HepG2 (cell line): ENCODE results near the gene TBC1D16. TPM values are rescaled to one million over a fixed set of nuclear protein-coding genes. Genes with fewer than 3 reads are reported as not detected.
A peak's percentile ranks its signal among the peaks of the same experiment; 100 is the strongest.

Experiments used
- ATAC-seq: fragments of 200-7000 bp; cut with Tn5 transposase; 3 replicates; pipeline ENCODE4 v1.9.1; 2020; ENCODE audit warnings: mild to moderate bottlenecking, moderate library complexity
- BruUV-seq: library from RNA; stranded (reverse); fragments of 400-500 nt; replicated peaks from 2 replicates; lab custom pipeline; 2021; lab: Mats Ljungman, UMichigan
- CTCF ChIA-PET: fragments of 300-600 bp; formaldehyde crosslinking; extraction: SDS; loops from one replicate; lab custom pipeline; 2021; ENCODE audit warnings: low total read pairs, inconsistent platforms, low intra/inter-chr PET ratio; lab: Yijun Ruan, JAX
- POLR2A ChIA-PET: fragments of 350-600 bp; sonication (Branson Sonifier 250); formaldehyde crosslinking; loops from one replicate; lab custom pipeline; 2020; ENCODE audit warnings: antibody characterized with exemption, inconsistent platforms; lab: Yijun Ruan, JAX
- DNase-seq: peaks from one replicate; pipeline ENCODE4 v3.0.0-alpha.2; 2015; ENCODE audit warnings: low spot score
- FAIRE-seq: peaks from 3 replicates; lab custom pipeline; 2011; peaks lifted over from hg19 to GRCh38; lab: Jason Lieb, UNC
- H2AFZ ChIP-seq: one replicate; pipeline ENCODE4 v1.6.1; 2011; ENCODE audit warnings: low read length, inconsistent platforms
- H3K27ac ChIP-seq: fragments of 300-600 bp; 3 replicates; pipeline ENCODE4 v1.8.0; 2011; ENCODE audit warnings: mixed run types, mild to moderate bottlenecking, mixed read lengths, low read length, inconsistent platforms; ENCODE audit not compliant: insufficient read depth; ENCODE audit errors: extremely low read length
- H3K27me3 ChIP-seq, 2 experiments: fragments of 200-600 bp in 1 of 2; 2 replicates in 1 of 2; 3 replicates in 1 of 2; pipeline versions ENCODE4 v1.6.0 to v1.8.0; 2011; ENCODE audit warnings: low read length in 2 of 2, mild to moderate bottlenecking in 2 of 2, moderate library complexity in 2 of 2, inconsistent platforms in 1 of 2; ENCODE audit not compliant: insufficient read depth in 2 of 2, control insufficient read depth in 1 of 2
- H3K36me3 ChIP-seq, 2 experiments: fragments of 200-600 bp in 1 of 2; replicated peaks in 1 of 2; 2 replicates in 1 of 2; 3 replicates in 1 of 2; pipeline versions ENCODE4 v1.5.1 to v1.8.0; 2011; ENCODE audit warnings: low read length in 2 of 2, inconsistent platforms in 1 of 2; ENCODE audit not compliant: insufficient read depth in 2 of 2, control insufficient read depth in 1 of 2
- H3K4me1 ChIP-seq: 2 replicates; pipeline ENCODE4 v1.5.1; 2012; ENCODE audit warnings: low read length, inconsistent platforms; ENCODE audit not compliant: insufficient read depth
- H3K4me2 ChIP-seq: 2 replicates; pipeline ENCODE4 v1.6.0; 2011; ENCODE audit warnings: low read depth, low read length, inconsistent platforms
- H3K4me3 ChIP-seq, 3 experiments: fragments of 200-600 bp in 1 of 3; sonication (generic), shearing (Covaris generic) in 1 of 3; replicated peaks in 1 of 3; 2 replicates each; pipeline ENCODE4 v1.5.1; 2011 to 2016; ENCODE audit warnings: low read length in 3 of 3, inconsistent platforms in 2 of 3, low read depth in 2 of 3, mild to moderate bottlenecking in 2 of 3, control low read depth in 1 of 3, mixed read lengths in 1 of 3; ENCODE audit not compliant: insufficient read depth in 1 of 3
- H3K79me2 ChIP-seq: one replicate; pipeline ENCODE4 v1.6.1; 2011; ENCODE audit warnings: low read length, inconsistent platforms; ENCODE audit not compliant: insufficient read depth
- H3K9ac ChIP-seq: 2 replicates; pipeline ENCODE4 v1.6.0; 2011; ENCODE audit warnings: mild to moderate bottlenecking, low read depth, low read length, inconsistent platforms; ENCODE audit not compliant: insufficient read depth
- H3K9me3 ChIP-seq: 2 replicates; pipeline ENCODE4 v1.5.1; 2012; ENCODE audit warnings: mild to moderate bottlenecking, low read length
- H4K20me1 ChIP-seq: 2 replicates; pipeline ENCODE4 v1.6.0; 2011; ENCODE audit warnings: inconsistent platforms, mild to moderate bottlenecking, low read length, moderate library complexity; ENCODE audit not compliant: insufficient read depth
- DZIP1 ChIP-seq: sonication (generic); formaldehyde crosslinking; IDR thresholded peaks from 2 replicates; pipeline ENCODE4 v1.5.0; 2020; ENCODE audit warnings: mild to moderate bottlenecking, missing genetic modification reagents
- PCBP2 ChIP-seq: fragments of 200-400 bp; formaldehyde crosslinking; optimal IDR thresholded peaks from 2 replicates; pipeline ENCODE3; 2018; ENCODE audit warnings: low read length, low read depth; ENCODE audit not compliant: poor library complexity, severe bottlenecking
- RARG ChIP-seq: sonication (generic); formaldehyde crosslinking; IDR thresholded peaks from 2 replicates; pipeline ENCODE4 v1.4.0; 2020; ENCODE audit warnings: low read depth, mild to moderate bottlenecking, missing genetic modification reagents
- ZFP90 ChIP-seq: sonication (generic); formaldehyde crosslinking; IDR thresholded peaks from 2 replicates; pipeline ENCODE4 v1.8.0; 2022; ENCODE audit warnings: missing genetic modification reagents, mild to moderate bottlenecking, inconsistent platforms, borderline replicate concordance
- ZNF33A ChIP-seq: sonication (generic); formaldehyde crosslinking; IDR thresholded peaks from 2 replicates; pipeline ENCODE4 v1.5.1; 2020; ENCODE audit warnings: missing genetic modification reagents, mild to moderate bottlenecking, moderate library complexity, borderline replicate concordance
- ZNF547 ChIP-seq: sonication (generic); formaldehyde crosslinking; IDR thresholded peaks from 2 replicates; pipeline ENCODE4 v1.5.1; 2020; ENCODE audit warnings: mild to moderate bottlenecking, missing genetic modification reagents
- ZNF563 ChIP-seq: sonication (generic); formaldehyde crosslinking; IDR thresholded peaks from 2 replicates; pipeline ENCODE4 v1.8.0; 2022; ENCODE audit warnings: mild to moderate bottlenecking, moderate library complexity, missing genetic modification reagents
- ZNF646 ChIP-seq: sonication (generic); formaldehyde crosslinking; IDR thresholded peaks from 2 replicates; pipeline ENCODE4 v1.9.0; 2021; ENCODE audit warnings: mild to moderate bottlenecking, missing genetic modification reagents
- ZSCAN9 ChIP-seq: IDR thresholded peaks from 2 replicates; pipeline ENCODE4 v1.6.1; 2016; ENCODE audit warnings: borderline replicate concordance
- WGBS: methylation state at CpG from one replicate; pipeline ENCODE4 v1.1.6; 2017; ENCODE audit warnings: low lambda C conversion rate; 5-methylcytosine and 5-hydroxymethylcytosine counted together
- in situ Hi-C: cut with HindIII; loops from 2 replicates; pipeline ENCODE4 v1.10.0; 2017; ENCODE audit warnings: low pct_unique_long_range_greater_than_20kb; ENCODE audit not compliant: extremely low pct_ligation_motif_present
- intact Hi-C: fragments of 100-400 bp; cut with micrococcal nuclease; formaldehyde crosslinking; loops from one replicate; pipeline ENCODE4 v1.10.0; 2022; ENCODE audit not compliant: unreplicated experiment
- polyA plus RNA-seq, 8 experiments: library from polyadenylated mRNA; depleted of rRNA in 3 of 8; stranded (reverse) in 7 of 8; unstranded in 1 of 8; fragments of >200 nt; fragmentation: Illumina TruSeq in 4 of 8; extraction: Trizol in 4 of 8; gene quantifications; 2 replicates each; pipeline versions ENCODE4 v1.2.1 to v1.2.3, GENCODE V29; 2011 to 2016; ENCODE audit warnings: low read depth in 4 of 8, missing spikeins in 1 of 8, mixed read lengths in 1 of 8; ENCODE audit not compliant: insufficient read depth in 1 of 8
- total RNA-seq, 5 experiments: library from RNA; depleted of rRNA; stranded (reverse); fragments of >200 nt; fragmentation: Illumina TruSeq; extraction: Trizol; gene quantifications; 2 replicates each; pipeline ENCODE4 v1.2.3, GENCODE V29; 2016; ENCODE audit warnings: low read depth in 1 of 5
- TF ChIP-seq, protein P1 (sequence below): sonication (generic); formaldehyde crosslinking; IDR thresholded peaks from 2 replicates; pipeline ENCODE4 v1.4.0; 2020; ENCODE audit warnings: mild to moderate bottlenecking, missing genetic modification reagents

The TBC1D16 gene
- total and polyA plus RNA-seq, 2 of the 13 experiments (the other 11 are each of a cell fraction or from before 2014, with no cell fraction given): 14.9 to 24.9 TPM

DNA sequence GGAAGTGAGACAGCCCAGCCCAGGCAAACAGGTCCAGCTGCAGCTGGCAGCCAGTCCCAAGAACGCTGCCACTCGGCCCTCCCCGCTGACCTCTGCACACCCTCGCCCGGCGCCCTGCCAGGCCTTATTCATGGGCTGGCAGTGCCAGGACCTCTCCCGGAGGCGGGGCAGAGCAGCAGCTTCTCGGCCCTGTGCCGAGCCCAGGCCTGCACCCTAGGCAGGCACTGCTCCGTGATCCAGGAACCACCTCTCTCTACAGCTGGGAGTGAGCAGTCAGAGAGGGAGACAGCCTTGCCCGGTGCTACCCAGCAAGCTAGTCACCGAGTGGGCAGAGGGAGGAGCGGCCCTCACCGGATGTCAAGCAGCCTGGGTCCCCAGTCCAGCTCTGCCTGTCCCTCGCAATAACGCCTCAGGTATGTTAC is 116.5 kb downstream of the TBC1D16 start (continued):
- TF ChIP-seq ZNF646 (CRISPR knock-in tag) (no peak), PCBP2 (no peak), ZNF33A (CRISPR knock-in tag) (no peak)

- no peak overlapping the region for H3K27ac ChIP-seq
- POLR2A ChIA-PET: interaction anchor here (0.8 to 1.5 kb wide), 4 partner anchors 10 to 75 kb away, joined by 3 to 8 read pairs (median 3); no protein-coding TSS in a partner anchor
- no peaks in the 10 kb centered on the region for H4K20me1 ChIP-seq
- H3K4me3 ChIP-seq: peak overlapping the region in 1 of 3 experiments; percentile 32; a peak in 1 of 6 replicates
- no peak for TF ChIP-seq ZFP90 (CRISPR knock-in tag)
- TF ChIP-seq ZNF563: 0 out of 2 replicates have a peak, but pooled peaks have one; percentile 26
- 0 out of 2 replicates have a peak, but pooled peaks have one; percentile 8 for TF ChIP-seq DZIP1
- no peak for TF ChIP-seq ZNF547
- TF ChIP-seq, protein P1, sequence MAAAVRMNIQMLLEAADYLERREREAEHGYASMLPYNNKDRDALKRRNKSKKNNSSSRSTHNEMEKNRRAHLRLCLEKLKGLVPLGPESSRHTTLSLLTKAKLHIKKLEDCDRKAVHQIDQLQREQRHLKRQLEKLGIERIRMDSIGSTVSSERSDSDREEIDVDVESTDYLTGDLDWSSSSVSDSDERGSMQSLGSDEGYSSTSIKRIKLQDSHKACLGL (CRISPR knock-in tag): 0 out of 2 replicates have a peak, but pooled peaks have one; percentile 54
- TF ChIP-seq RARG (CRISPR knock-in tag): no peak
- no peak for TF ChIP-seq ZSCAN9 (CRISPR knock-in tag)
- intact Hi-C loops: loop anchor here (5.0 to 10.0 kb wide), 2 partner anchors 84 to 176 kb away; partner anchors contain the start of gene CBX4
- peaks cover 3 to 58% of the 10 kb centered on the region in 2 experiments; a peak in 4 of 5 replicates for H3K27me3 ChIP-seq
- no peak overlapping the region for H2AFZ ChIP-seq
- no peaks in the 10 kb centered on the region for H3K9me3 ChIP-seq
- no peaks in the 10 kb centered on the region for H3K36me3 ChIP-seq
- ATAC-seq (no peak; the same call in 2 of the 3 replicates), DNase-seq (no peak), FAIRE-seq (peak; percentile 26)
- H3K79me2 ChIP-seq: no peaks in the 10 kb centered on the region
- in situ Hi-C loops: loop anchor here (5.0 kb wide), 1 partner anchor 111 kb away; no protein-coding TSS in a partner anchor
- peak overlapping the region; percentile 51 for H3K4me2 ChIP-seq
- BruUV-seq: no TSS peak
- peaks cover 62% of the 10 kb centered on the region for H3K4me1 ChIP-seq
- CTCF ChIA-PET: no interaction called here
- WGBS: 22% methylated on average over 5 of the region's 9 CpGs
- H3K9ac ChIP-seq: no peak overlapping the region
Observed at GRCh38 chr17:79918581-79919163, 117.0 kb downstream of the TBC1D16 start.
